ENCODE results near the gene ITGB7.

- TF ChIP-seq CTCF (conservative IDR thresholded peaks at IDR 0.05; ENCODE audit: low read depth, low read length) (peak; percentile 61), EZH2 (IDR thresholded peaks at IDR 0.05; ENCODE audit: low read length, unreplicated experiment) (no peak), EZH2phosphoT487 (IDR thresholded peaks at IDR 0.05; ENCODE audit: borderline replicate concordance, low read length) (no peak)
Measured at GRCh38 chr12:53211476-53212381, 4.7 kb upstream of the ITGB7 start.
